GM19043 (cell line): ENCODE results near the gene STC2.

Experiments used
- ATAC-seq: cut with Tn5 transposase; IDR thresholded peaks from one replicate; pipeline ENCODE4 v1.9.1; 2021; ENCODE audit warnings: low read depth; ENCODE audit not compliant: unreplicated experiment

Gene STC2

DNA sequence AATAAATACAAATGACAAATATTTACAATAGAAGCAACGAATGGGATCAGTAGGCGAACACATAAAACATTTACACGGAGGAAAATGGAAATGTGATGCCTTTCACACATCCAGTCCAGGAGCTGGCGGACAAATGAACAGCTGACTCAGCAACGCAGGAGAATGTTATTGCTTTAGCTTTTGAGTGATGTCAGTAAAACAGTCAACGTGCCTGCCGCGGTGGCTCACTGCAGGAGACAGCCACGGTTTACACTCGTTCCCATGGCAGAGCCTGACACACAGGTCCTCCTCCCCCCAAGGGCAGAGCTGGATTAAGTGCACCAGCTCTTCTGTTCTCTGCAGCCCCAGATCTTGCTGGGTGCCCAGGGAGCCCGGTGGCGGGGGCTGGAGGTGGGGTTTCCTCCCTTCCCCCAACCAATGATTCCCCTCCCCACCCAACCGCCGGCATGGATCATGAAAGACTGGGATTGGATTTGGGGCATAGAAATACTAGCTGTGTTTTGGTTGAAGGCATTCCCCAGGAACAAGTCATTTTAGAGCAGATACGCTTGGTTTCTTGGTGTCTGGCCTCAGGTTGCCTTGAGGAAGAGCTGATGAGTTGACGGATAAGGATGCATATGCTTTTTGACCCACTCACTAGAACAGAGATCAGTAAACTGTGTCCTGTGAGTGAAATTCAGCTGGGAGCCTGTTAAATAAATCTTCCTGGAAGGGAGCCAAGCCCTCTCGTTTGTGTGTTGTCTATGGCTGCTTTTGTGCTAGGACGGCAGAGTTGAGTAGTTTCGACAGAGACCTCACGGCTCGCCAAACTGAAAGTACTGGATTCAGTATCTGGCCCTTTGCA is 12.5 kb downstream of the STC2 start:
- no peak for ATAC-seq

- ATAC-seq, result no peak
These were observed 13.9 kb downstream of the STC2 start for GRCh38 chr5:173314166-173314952.

GRCh38 chr5:173313351-173313801 is 14.8 kb downstream of the STC2 start:
- ATAC-seq, result no peak

DNA sequence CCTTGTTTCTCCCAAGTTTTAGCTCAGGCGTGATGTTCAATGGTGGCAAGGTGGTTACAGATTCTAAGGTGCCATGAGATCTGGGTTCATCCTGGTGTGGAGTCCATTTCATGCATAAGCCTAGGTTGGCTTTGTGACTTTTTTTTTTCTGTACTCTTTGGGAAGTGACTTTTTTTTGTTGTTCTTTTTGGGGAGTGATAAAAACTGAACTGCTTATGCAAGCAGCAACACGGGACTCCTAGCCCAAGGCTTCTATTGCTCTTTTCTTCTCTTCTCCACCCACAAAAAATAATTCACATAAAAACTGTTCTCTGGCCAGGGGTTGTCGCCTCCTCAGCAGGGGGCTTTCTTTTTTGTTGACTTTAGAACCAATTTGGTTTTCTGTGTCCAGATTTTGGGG is 15.4 kb downstream of the STC2 start:
- ATAC-seq, result no peak

- no peak for ATAC-seq
These were observed 16.2 kb downstream of the STC2 start for GRCh38 chr5:173311818-173312585.

GRCh38 chr5:173310861-173311785 is 17.1 kb downstream of the STC2 start:
- no peak for ATAC-seq

GRCh38 chr5:173310218-173310769 is 17.9 kb downstream of the STC2 start:
- ATAC-seq, result no peak

- no peak for ATAC-seq
These were observed 18.5 kb downstream of the STC2 start for GRCh38 chr5:173309731-173310130.

GRCh38 chr5:173308226-173308625 is 20.0 kb downstream of the STC2 start:
- ATAC-seq, result no peak

GRCh38 chr5:173307695-173308094 is 20.5 kb downstream of the STC2 start:
- ATAC-seq, result no peak

DNA sequence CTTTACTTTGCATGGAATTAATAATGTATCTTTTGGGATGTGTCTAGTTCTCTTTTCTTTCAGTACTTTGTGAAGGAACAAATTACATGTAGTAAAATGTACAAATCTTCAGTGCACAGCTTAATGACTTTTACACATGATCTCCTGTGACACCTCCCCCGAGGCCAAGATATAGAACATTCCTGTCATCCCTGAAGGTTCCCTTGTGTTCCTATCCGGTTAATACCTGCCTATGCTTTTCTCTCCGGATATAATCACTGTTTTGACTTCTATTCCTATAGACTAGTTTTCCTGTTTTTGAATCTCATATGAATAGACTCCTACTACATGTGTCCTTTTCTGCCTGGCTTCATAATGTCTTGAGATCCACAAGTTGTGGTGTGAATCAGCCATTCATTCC is 21.5 kb downstream of the STC2 start:
- ATAC-seq, result no peak

GRCh38 chr5:173304591-173304988 is 23.6 kb downstream of the STC2 start:
- no peak for ATAC-seq

DNA sequence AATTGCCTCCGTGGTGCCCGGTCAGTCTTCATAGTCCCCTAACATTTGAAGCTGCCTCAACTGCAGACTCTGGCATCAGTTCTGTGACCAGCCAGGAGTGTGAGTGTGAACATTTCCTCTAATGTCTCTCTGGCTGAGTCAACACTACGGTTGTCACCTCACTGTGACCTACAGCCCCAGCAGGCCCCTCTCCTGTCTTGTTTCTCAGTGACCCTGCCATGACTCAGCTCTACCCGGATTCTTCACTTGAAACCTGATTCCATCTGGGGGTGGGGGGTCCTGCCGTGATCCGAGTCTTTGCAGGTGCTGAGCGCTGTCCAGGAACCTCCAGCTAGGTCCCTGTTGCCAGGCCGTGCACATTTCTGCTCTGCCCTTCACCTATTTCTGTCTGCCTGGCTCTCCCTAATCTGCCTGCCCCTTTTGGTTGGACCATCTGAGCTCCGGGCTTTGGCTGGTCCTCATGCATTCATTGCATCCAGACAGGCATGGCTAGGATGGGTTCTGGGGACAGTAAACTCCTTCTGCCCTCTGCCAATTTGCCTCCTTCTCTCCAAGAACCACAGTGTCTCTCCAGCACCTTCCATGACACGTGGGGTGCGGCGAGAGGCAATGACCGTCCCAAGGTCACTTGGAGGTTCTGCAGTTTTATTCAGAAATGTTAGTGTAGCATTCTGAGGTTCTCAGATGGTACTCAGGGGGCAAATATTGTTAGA is 24.2 kb downstream of the STC2 start:
- ATAC-seq, result no peak

DNA sequence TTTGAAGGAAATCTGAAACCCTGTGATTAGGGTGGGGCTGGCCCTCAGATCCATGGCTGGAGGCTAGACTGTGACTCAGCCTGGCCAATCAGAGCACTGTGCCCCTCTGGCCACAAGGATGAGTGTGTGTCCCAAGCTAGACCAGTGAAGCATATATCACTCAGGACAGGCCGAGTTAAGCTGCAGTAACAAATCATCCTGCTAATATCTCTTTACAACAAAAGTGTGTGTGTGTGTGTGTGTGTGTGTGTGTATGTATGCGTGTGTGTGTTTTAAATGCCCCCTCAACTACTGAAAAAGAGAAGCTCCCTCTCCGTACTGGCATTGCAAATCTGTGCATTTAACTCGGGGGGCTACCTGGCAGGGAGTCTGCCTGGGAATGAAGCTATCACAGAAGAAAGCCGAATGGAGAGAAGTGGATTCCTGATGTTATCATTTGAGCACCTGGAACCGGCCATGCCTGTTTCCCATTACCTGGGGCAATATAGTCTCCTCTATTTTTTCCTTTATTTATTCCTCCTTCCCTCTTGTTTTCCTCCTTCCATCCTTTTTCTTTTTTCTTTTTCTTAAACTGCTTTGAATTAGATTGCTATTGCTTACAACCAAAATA is 25.6 kb downstream of the STC2 start:
- no peak for ATAC-seq

- ATAC-seq, result no peak
These were observed 26.3 kb downstream of the STC2 start for GRCh38 chr5:173301695-173302545.

GRCh38 chr5:173300389-173301047 is 27.7 kb downstream of the STC2 start:
- ATAC-seq, result no peak

- no peak for ATAC-seq
These were observed 28.4 kb downstream of the STC2 start for GRCh38 chr5:173299820-173300219.
